ENCODE results near the gene MXI1.

The MXI1 gene

GRCh38 chr10:110229155-110229554 is 21.8 kb downstream of the MXI1 start:
- Histone ChIP-seq H3K4me3 (ENCODE audit: control insufficient read depth in 1 of 7, extremely low read depth in 1 of 7, insufficient read depth in 4 of 7, low read depth in 2 of 7, low read length in 6 of 7) (no peak overlapping the region), H3K4me1 (ENCODE audit: control extremely low read depth in 1 of 4, control insufficient read depth in 4 of 4, insufficient read depth in 4 of 4, low read length in 3 of 4) (peaks cover 5 to 16% (median 10%) of the 10 kb centered on the region in 4 experiments), H3K9me3 (ENCODE audit: control extremely low read depth in 1 of 5, control insufficient read depth in 4 of 5, insufficient read depth in 2 of 5, low read depth in 1 of 5, low read length in 4 of 5) (no peaks in the 10 kb centered on the region), H3K27me3 (replicated peaks in 2 of 5; ENCODE audit: control insufficient read depth in 4 of 5, insufficient read depth in 5 of 5, low read length in 4 of 5) (peaks cover 0 to 2% (median 0%) of the 10 kb centered on the region in 5 experiments), H3K27ac (ENCODE audit: insufficient read depth in 1 of 2, low read depth in 1 of 2, low read length in 2 of 2, poor library complexity in 1 of 2, severe bottlenecking in 2 of 2) (no peak overlapping the region), H3K36me3 (ENCODE audit: control insufficient read depth in 4 of 4, insufficient read depth in 4 of 4, low read length in 3 of 4) (peaks cover 0 to 2% (median 0%) of the 10 kb centered on the region in 4 experiments)
- POLR2A ChIA-PET = interaction anchor here (0.8 kb wide), 1 partner anchor 91 kb away, joined by 4 read pairs; no protein-coding TSS in a partner anchor
- DNase-seq = no peak
- 100% methylated on average over 1 of the region's 1 CpG for WGBS (ENCODE audit: insufficient coverage)
- CTCF ChIA-PET = interaction anchor here (0.9 to 2.4 kb wide), 8 partner anchors 10 to 191 kb away, joined by 3 to 8 read pairs (median 4); no protein-coding TSS in a partner anchor

- ChIA-PET CTCF (interaction anchor here (0.7 kb wide), 1 partner anchor 41 kb away, joined by 3 read pairs; no protein-coding TSS in a partner anchor), POLR2A (no interaction called here)
- no peak overlapping the region for H3K27ac ChIP-seq (ENCODE audit: insufficient read depth in 1 of 2, low read depth in 1 of 2, low read length in 2 of 2, poor library complexity in 1 of 2, severe bottlenecking in 2 of 2)
- H3K36me3 ChIP-seq (ENCODE audit: control insufficient read depth in 4 of 4, insufficient read depth in 4 of 4, low read length in 3 of 4) = peaks cover 0 to 11% (median 7%) of the 10 kb centered on the region in 4 experiments
- no CpG with 5 or more reads among the region's 1 CpG for WGBS (ENCODE audit: insufficient coverage)
- no peak overlapping the region for H3K4me3 ChIP-seq (ENCODE audit: control insufficient read depth in 1 of 7, extremely low read depth in 1 of 7, insufficient read depth in 4 of 7, low read depth in 2 of 7, low read length in 6 of 7)
- H3K9me3 ChIP-seq (ENCODE audit: control extremely low read depth in 1 of 5, control insufficient read depth in 4 of 5, insufficient read depth in 2 of 5, low read depth in 1 of 5, low read length in 4 of 5) = peaks cover 0 to 2% (median 2%) of the 10 kb centered on the region in 5 experiments
- H3K4me1 ChIP-seq (ENCODE audit: control extremely low read depth in 1 of 4, control insufficient read depth in 4 of 4, insufficient read depth in 4 of 4, low read length in 3 of 4) = no peaks in the 10 kb centered on the region
- no peak for DNase-seq
- H3K27me3 ChIP-seq (replicated peaks in 2 of 5; ENCODE audit: control insufficient read depth in 4 of 5, insufficient read depth in 5 of 5, low read length in 4 of 5) = no peaks in the 10 kb centered on the region
These were observed 26.4 kb downstream of the MXI1 start for GRCh38 chr10:110233846-110234245.

- WGBS (ENCODE audit: insufficient coverage) = 83% methylated on average over 1 of the region's 2 CpGs
- DNase-seq = no peak
- ChIA-PET CTCF (no interaction called here), POLR2A (no interaction called here)
- Histone ChIP-seq H3K27ac (ENCODE audit: insufficient read depth in 1 of 2, low read depth in 1 of 2, low read length in 2 of 2, poor library complexity in 1 of 2, severe bottlenecking in 2 of 2) (no peak overlapping the region), H3K36me3 (ENCODE audit: control insufficient read depth in 4 of 4, insufficient read depth in 4 of 4, low read length in 3 of 4) (peaks cover 0 to 13% (median 7%) of the 10 kb centered on the region in 4 experiments), H3K9me3 (ENCODE audit: control extremely low read depth in 1 of 5, control insufficient read depth in 4 of 5, insufficient read depth in 2 of 5, low read depth in 1 of 5, low read length in 4 of 5) (peaks cover 0 to 2% (median 2%) of the 10 kb centered on the region in 5 experiments), H3K4me1 (ENCODE audit: control extremely low read depth in 1 of 4, control insufficient read depth in 4 of 4, insufficient read depth in 4 of 4, low read length in 3 of 4) (no peaks in the 10 kb centered on the region), H3K4me3 (ENCODE audit: control insufficient read depth in 1 of 7, extremely low read depth in 1 of 7, insufficient read depth in 4 of 7, low read depth in 2 of 7, low read length in 6 of 7) (no peak overlapping the region), H3K27me3 (replicated peaks in 2 of 5; ENCODE audit: control insufficient read depth in 4 of 5, insufficient read depth in 5 of 5, low read length in 4 of 5) (no peaks in the 10 kb centered on the region)
These were observed 30.6 kb downstream of the MXI1 start for GRCh38 chr10:110237894-110238480.

GRCh38 chr10:110239892-110240291 is 32.5 kb downstream of the MXI1 start:
- POLR2A ChIA-PET = no interaction called here

DNA sequence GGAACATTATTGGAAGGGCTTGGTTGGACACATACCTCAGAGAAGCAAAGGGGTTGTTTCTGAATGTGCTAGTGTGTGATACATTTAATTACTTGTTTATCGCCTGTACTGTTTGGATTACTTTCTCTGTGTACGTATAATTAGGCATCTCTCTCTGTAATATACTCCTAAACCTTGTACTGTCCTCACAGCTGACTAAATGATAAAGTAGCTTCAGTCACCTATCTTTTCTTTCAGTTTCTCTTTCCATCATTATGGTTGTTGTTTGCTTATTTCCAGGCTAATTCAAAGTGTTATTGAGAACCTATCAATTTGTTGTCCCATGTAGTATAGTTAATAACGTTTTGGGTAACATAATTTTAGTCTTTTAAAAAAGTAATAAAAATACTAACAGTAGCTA is 34.0 kb downstream of the MXI1 start:
- no peaks in the 10 kb centered on the region for H3K27me3 ChIP-seq (replicated peaks in 2 of 5; ENCODE audit: control insufficient read depth in 4 of 5, insufficient read depth in 5 of 5, low read length in 4 of 5)
- ChIA-PET CTCF (interaction anchor here (1.4 kb wide), 1 partner anchor 12 kb away, joined by 5 read pairs; no protein-coding TSS in a partner anchor), POLR2A (no interaction called here)
- DNase-seq = no peak
- no peak overlapping the region for H3K4me3 ChIP-seq (ENCODE audit: control insufficient read depth in 1 of 7, extremely low read depth in 1 of 7, insufficient read depth in 4 of 7, low read depth in 2 of 7, low read length in 6 of 7)
- no peak overlapping the region for H3K27ac ChIP-seq (ENCODE audit: insufficient read depth in 1 of 2, low read depth in 1 of 2, low read length in 2 of 2, poor library complexity in 1 of 2, severe bottlenecking in 2 of 2)
- H3K9me3 ChIP-seq (ENCODE audit: control extremely low read depth in 1 of 5, control insufficient read depth in 4 of 5, insufficient read depth in 2 of 5, low read depth in 1 of 5, low read length in 4 of 5) = peaks cover 0 to 2% (median 2%) of the 10 kb centered on the region in 5 experiments
- no CpG with 5 or more reads among the region's 3 CpGs for WGBS (ENCODE audit: insufficient coverage)
- H3K36me3 ChIP-seq (ENCODE audit: control insufficient read depth in 4 of 4, insufficient read depth in 4 of 4, low read length in 3 of 4) = peaks cover 0 to 13% (median 9%) of the 10 kb centered on the region in 4 experiments
- no peaks in the 10 kb centered on the region for H3K4me1 ChIP-seq (ENCODE audit: control extremely low read depth in 1 of 4, control insufficient read depth in 4 of 4, insufficient read depth in 4 of 4, low read length in 3 of 4)

More at GRCh38 chr10:110239892-110240291, 32.5 kb downstream of the MXI1 start:
- Histone ChIP-seq H3K36me3 (ENCODE audit: control insufficient read depth in 4 of 4, insufficient read depth in 4 of 4, low read length in 3 of 4) (peaks cover 0 to 13% (median 7%) of the 10 kb centered on the region in 4 experiments), H3K27ac (ENCODE audit: insufficient read depth in 1 of 2, low read depth in 1 of 2, low read length in 2 of 2, poor library complexity in 1 of 2, severe bottlenecking in 2 of 2) (no peak overlapping the region), H3K9me3 (ENCODE audit: control extremely low read depth in 1 of 5, control insufficient read depth in 4 of 5, insufficient read depth in 2 of 5, low read depth in 1 of 5, low read length in 4 of 5) (peaks cover 0 to 2% (median 2%) of the 10 kb centered on the region in 5 experiments), H3K27me3 (replicated peaks in 2 of 5; ENCODE audit: control insufficient read depth in 4 of 5, insufficient read depth in 5 of 5, low read length in 4 of 5) (no peaks in the 10 kb centered on the region), H3K4me1 (ENCODE audit: control extremely low read depth in 1 of 4, control insufficient read depth in 4 of 4, insufficient read depth in 4 of 4, low read length in 3 of 4) (no peaks in the 10 kb centered on the region), H3K4me3 (ENCODE audit: control insufficient read depth in 1 of 7, extremely low read depth in 1 of 7, insufficient read depth in 4 of 7, low read depth in 2 of 7, low read length in 6 of 7) (no peak overlapping the region)
- CTCF ChIA-PET = interaction anchor here (0.6 kb wide), 1 partner anchor 47 kb away, joined by 3 read pairs; no protein-coding TSS in a partner anchor
- DNase-seq = no peak

GRCh38 chr10:110241841-110242240 is 34.4 kb downstream of the MXI1 start:
- H3K9me3 ChIP-seq (ENCODE audit: control extremely low read depth in 1 of 5, control insufficient read depth in 4 of 5, insufficient read depth in 2 of 5, low read depth in 1 of 5, low read length in 4 of 5) = peaks cover 0 to 2% (median 2%) of the 10 kb centered on the region in 5 experiments
- no peak overlapping the region for H3K27ac ChIP-seq (ENCODE audit: insufficient read depth in 1 of 2, low read depth in 1 of 2, low read length in 2 of 2, poor library complexity in 1 of 2, severe bottlenecking in 2 of 2)
- 88% methylated on average over 1 of the region's 2 CpGs for WGBS (ENCODE audit: insufficient coverage)

GRCh38 chr10:110242511-110242910 is 35.1 kb downstream of the MXI1 start:
- no peaks in the 10 kb centered on the region for H3K4me1 ChIP-seq (ENCODE audit: control extremely low read depth in 1 of 4, control insufficient read depth in 4 of 4, insufficient read depth in 4 of 4, low read length in 3 of 4)
- DNase-seq = no peak
- no peak overlapping the region for H3K4me3 ChIP-seq (ENCODE audit: control insufficient read depth in 1 of 7, extremely low read depth in 1 of 7, insufficient read depth in 4 of 7, low read depth in 2 of 7, low read length in 6 of 7)
- H3K9me3 ChIP-seq (ENCODE audit: control extremely low read depth in 1 of 5, control insufficient read depth in 4 of 5, insufficient read depth in 2 of 5, low read depth in 1 of 5, low read length in 4 of 5) = peaks cover 0 to 2% (median 0%) of the 10 kb centered on the region in 5 experiments
- POLR2A ChIA-PET = no interaction called here
- H3K36me3 ChIP-seq (ENCODE audit: control insufficient read depth in 4 of 4, insufficient read depth in 4 of 4, low read length in 3 of 4) = peaks cover 0 to 12% (median 8%) of the 10 kb centered on the region in 4 experiments
- H3K27ac ChIP-seq (ENCODE audit: insufficient read depth in 1 of 2, low read depth in 1 of 2, low read length in 2 of 2, poor library complexity in 1 of 2, severe bottlenecking in 2 of 2) = no peak overlapping the region
- no peaks in the 10 kb centered on the region for H3K27me3 ChIP-seq (replicated peaks in 2 of 5; ENCODE audit: control insufficient read depth in 4 of 5, insufficient read depth in 5 of 5, low read length in 4 of 5)
- WGBS (ENCODE audit: insufficient coverage) = no CpG with 5 or more reads among the region's 1 CpG
- CTCF ChIA-PET = interaction anchor here (0.7 kb wide), 1 partner anchor 37 kb away, joined by 3 read pairs; no protein-coding TSS in a partner anchor

More at GRCh38 chr10:110241841-110242240, 34.4 kb downstream of the MXI1 start:
- ChIA-PET CTCF (interaction anchor here (1.4 kb wide), 1 partner anchor 13 kb away, joined by 5 read pairs; no protein-coding TSS in a partner anchor), POLR2A (no interaction called here)
- Histone ChIP-seq H3K4me1 (ENCODE audit: control extremely low read depth in 1 of 4, control insufficient read depth in 4 of 4, insufficient read depth in 4 of 4, low read length in 3 of 4) (no peaks in the 10 kb centered on the region), H3K27me3 (replicated peaks in 2 of 5; ENCODE audit: control insufficient read depth in 4 of 5, insufficient read depth in 5 of 5, low read length in 4 of 5) (no peaks in the 10 kb centered on the region), H3K4me3 (ENCODE audit: control insufficient read depth in 1 of 7, extremely low read depth in 1 of 7, insufficient read depth in 4 of 7, low read depth in 2 of 7, low read length in 6 of 7) (no peak overlapping the region), H3K36me3 (ENCODE audit: control insufficient read depth in 4 of 4, insufficient read depth in 4 of 4, low read length in 3 of 4) (peaks cover 0 to 14% (median 9%) of the 10 kb centered on the region in 4 experiments)
- no peak for DNase-seq

All from common myeloid progenitor, CD34-positive (primary cell).